Rectal smooth muscle tissue (tissue), 1 donor: ENCODE results near the gene PERM1.
"Not testable (repeated sequence)": the region's sequence is repeated elsewhere in the genome, so short reads cannot be mapped to it uniquely, and the experiment has no call there.

Experiments
- H3K27ac ChIP-seq: one replicate; pipeline ENCODE4 v1.7.0; 2013; ENCODE audit warnings: low read depth, low read length, inconsistent platforms
- H3K27me3 ChIP-seq: one replicate; pipeline ENCODE4 v1.7.0; 2013; ENCODE audit warnings: low read length; ENCODE audit not compliant: control insufficient read depth, insufficient read depth
- H3K36me3 ChIP-seq: one replicate; pipeline ENCODE4 v1.7.0; 2013; ENCODE audit warnings: low read length; ENCODE audit not compliant: control insufficient read depth, insufficient read depth
- H3K4me1 ChIP-seq: one replicate; pipeline ENCODE4 v1.7.0; 2013; ENCODE audit warnings: low read length; ENCODE audit not compliant: control insufficient read depth, insufficient read depth
- H3K4me3 ChIP-seq: one replicate; pipeline ENCODE4 v1.7.0; 2013; ENCODE audit warnings: low read length
- H3K9ac ChIP-seq: one replicate; pipeline ENCODE4 v1.7.0; 2013; ENCODE audit warnings: low read length

PERM1 gene

GRCh38 chr1:1021010-1021919 lies 39.4 kb upstream of the PERM1 start:
- H3K27me3 ChIP-seq, result no peaks in the 10 kb centered on the region
- no peak overlapping the region for H3K9ac ChIP-seq
- H3K4me1 ChIP-seq, result no peaks in the 10 kb centered on the region
- H3K36me3 ChIP-seq, result no peaks in the 10 kb centered on the region
- H3K4me3 ChIP-seq, result peak overlapping the region; percentile 52
- no peak overlapping the region for H3K27ac ChIP-seq

- no peak overlapping the region for H3K9ac ChIP-seq
- H3K4me3 ChIP-seq, result peak overlapping the region; percentile 70
- no peaks in the 10 kb centered on the region for H3K27me3 ChIP-seq
- H3K36me3 ChIP-seq, result no peaks in the 10 kb centered on the region
- no peak overlapping the region for H3K27ac ChIP-seq
- H3K4me1 ChIP-seq, result no peaks in the 10 kb centered on the region
Observed at GRCh38 chr1:1020415-1021009, 38.6 kb upstream of the PERM1 start.

GRCh38 chr1:1020000-1020404 lies 38.1 kb upstream of the PERM1 start, which contains the start of gene AGRN:
TSS of gene AGRN (plus strand) at chr1:1020120. CDS start at chr1:1020173, 53 bp downstream.
- Histone ChIP-seq H3K9ac (no peak within 1 kb of the TSS), H3K36me3 (no peaks in the 10 kb centered on the region), H3K4me1 (no peaks in the 10 kb centered on the region), H3K27me3 (no peaks in the 10 kb centered on the region), H3K27ac (peak within 1 kb of the TSS; percentile 58), H3K4me3 (peak within 1 kb of the TSS; percentile 70)

GRCh38 chr1:1019122-1019999 lies 37.5 kb upstream of the PERM1 start:
- H3K27me3 ChIP-seq, result no peaks in the 10 kb centered on the region
- no peak overlapping the region for H3K9ac ChIP-seq
- H3K27ac ChIP-seq, result peak overlapping the region; percentile 58
- H3K4me3 ChIP-seq, result peak overlapping the region; percentile 52
- H3K36me3 ChIP-seq, result no peaks in the 10 kb centered on the region
- H3K4me1 ChIP-seq, result no peaks in the 10 kb centered on the region

- H3K4me3 ChIP-seq, H3K4me1 ChIP-seq, H3K27ac ChIP-seq, H3K27me3 ChIP-seq, H3K9ac ChIP-seq, H3K36me3 ChIP-seq: not testable (repeated sequence)
Observed at GRCh38 chr1:1018321-1018685, 36.4 kb upstream of the PERM1 start.

GRCh38 chr1:1017397-1018320 lies 35.8 kb upstream of the PERM1 start:
- not testable (repeated sequence) for H3K27me3 ChIP-seq, H3K36me3 ChIP-seq, H3K9ac ChIP-seq, H3K4me1 ChIP-seq, H3K27ac ChIP-seq, H3K4me3 ChIP-seq

GRCh38 chr1:1014799-1015681 lies 33.1 kb upstream of the PERM1 start:
- no peaks in the 10 kb centered on the region for H3K36me3 ChIP-seq
- no peak overlapping the region for H3K4me3 ChIP-seq
- H3K4me1 ChIP-seq, result no peaks in the 10 kb centered on the region
- H3K27ac ChIP-seq, result no peak overlapping the region
- no peak overlapping the region for H3K9ac ChIP-seq
- no peaks in the 10 kb centered on the region for H3K27me3 ChIP-seq

GRCh38 chr1:1013922-1014648 lies 32.2 kb upstream of the PERM1 start:
- H3K4me1 ChIP-seq, result no peaks in the 10 kb centered on the region
- peak overlapping the region; percentile 85 for H3K27ac ChIP-seq
- no peaks in the 10 kb centered on the region for H3K36me3 ChIP-seq
- peak overlapping the region; percentile 97 for H3K4me3 ChIP-seq
- H3K9ac ChIP-seq, result peak overlapping the region; percentile 58
- H3K27me3 ChIP-seq, result no peaks in the 10 kb centered on the region

- Histone ChIP-seq H3K9ac (peak within 1 kb of the TSS; percentile 77), H3K36me3 (no peaks in the 10 kb centered on the region), H3K4me1 (no peaks in the 10 kb centered on the region), H3K27me3 (no peaks in the 10 kb centered on the region), H3K27ac (peak within 1 kb of the TSS; percentile 85), H3K4me3 (peak within 1 kb of the TSS; percentile 97)
Observed at GRCh38 chr1:1013105-1013921, 31.4 kb upstream of the PERM1 start, which contains the start of gene ISG15. TSS of gene ISG15 (plus strand) at chr1:1013497. CDS start at chr1:1013574, 77 bp downstream.

- H3K27ac ChIP-seq, result peak overlapping the region; percentile 85
- H3K4me1 ChIP-seq, H3K27me3 ChIP-seq, H3K36me3 ChIP-seq, H3K9ac ChIP-seq: not testable (repeated sequence)
- peak overlapping the region; percentile 97 for H3K4me3 ChIP-seq
Observed at GRCh38 chr1:1012736-1013104, 30.8 kb upstream of the PERM1 start.
